Measurements from ENCODE around the gene PRAMEF27. TPM values are rescaled to one million over a fixed set of nuclear protein-coding genes. Genes with fewer than 3 reads are reported as not detected.

PRAMEF27 gene
- not detected in 2 replicates for total RNA-seq

GRCh38 chr1:13056475-13056874 lies at the start of gene PRAMEF27:
Gene PRAMEF27 (minus strand): TSS chr1:13056575. CDS start chr1:13053659, 2,916 bp downstream.

GRCh38 chr1:13070474-13070873 lies 14.1 kb upstream of the PRAMEF27 start, which contains the start of gene PRAMEF25:
Gene PRAMEF25 (plus strand): TSS chr1:13070774. CDS start chr1:13073694, 2,920 bp downstream.

Other genes starting within 250 kb of the PRAMEF27 start
- not detected in 2 replicates for gene PRAMEF11, start 225.2 kb downstream of the PRAMEF27 start, total RNA-seq
- not detected in 2 replicates for gene HNRNPCL1, start 207.9 kb downstream of the PRAMEF27 start, total RNA-seq
- gene PRAMEF2, start 199.5 kb downstream of the PRAMEF27 start, total RNA-seq: not detected in 2 replicates
- not detected in 2 replicates for gene PRAMEF4, start 170.4 kb downstream of the PRAMEF27 start, total RNA-seq
- gene PRAMEF10, start 158.3 kb downstream of the PRAMEF27 start, total RNA-seq: not detected in 2 replicates
- not detected in 2 replicates for gene PRAMEF7, start 140.0 kb downstream of the PRAMEF27 start, total RNA-seq
- not detected in 2 replicates for gene PRAMEF6, start 109.0 kb downstream of the PRAMEF27 start, total RNA-seq
- gene HNRNPCL3, start 4.2 kb upstream of the PRAMEF27 start, total RNA-seq: not detected in 2 replicates
- gene PRAMEF25, start 14.2 kb upstream of the PRAMEF27 start, total RNA-seq: not detected in 2 replicates
- not detected in 2 replicates for gene HNRNPCL2, start 60.3 kb upstream of the PRAMEF27 start, total RNA-seq
- not detected in 2 replicates for gene PRAMEF26, start 99.4 kb upstream of the PRAMEF27 start, total RNA-seq
- not detected in 2 replicates for gene HNRNPCL4, start 109.1 kb upstream of the PRAMEF27 start, total RNA-seq
- gene PRAMEF9, start 115.3 kb upstream of the PRAMEF27 start, total RNA-seq: not detected in 2 replicates
- not detected in 2 replicates for gene PRAMEF13, start 144.8 kb upstream of the PRAMEF27 start, total RNA-seq
- gene PRAMEF18, start 169.6 kb upstream of the PRAMEF27 start, total RNA-seq: not detected in 2 replicates
- not detected in 2 replicates for gene PRAMEF5, start 197.6 kb upstream of the PRAMEF27 start, total RNA-seq
- not detected in 2 replicates for gene PRAMEF8, start 228.6 kb upstream of the PRAMEF27 start, total RNA-seq
- gene PRAMEF33, start 247.0 kb upstream of the PRAMEF27 start, total RNA-seq: not detected in 2 replicates

Measured in vein endothelial cell (primary cell).